GM18868 (cell line): Measurements from ENCODE around the gene CCDC138.

Source experiments
- ATAC-seq: cut with Tn5 transposase; IDR thresholded peaks from one replicate; pipeline ENCODE4 v1.9.1; 2021; ENCODE audit warnings: mild to moderate bottlenecking, moderate library complexity; ENCODE audit not compliant: unreplicated experiment

CCDC138 gene

GRCh38 chr2:108825736-108826135 is 39.2 kb downstream of the CCDC138 start:
- no peak for ATAC-seq

- no peak for ATAC-seq
These were observed 43.2 kb downstream of the CCDC138 start for GRCh38 chr2:108829578-108830310.

DNA sequence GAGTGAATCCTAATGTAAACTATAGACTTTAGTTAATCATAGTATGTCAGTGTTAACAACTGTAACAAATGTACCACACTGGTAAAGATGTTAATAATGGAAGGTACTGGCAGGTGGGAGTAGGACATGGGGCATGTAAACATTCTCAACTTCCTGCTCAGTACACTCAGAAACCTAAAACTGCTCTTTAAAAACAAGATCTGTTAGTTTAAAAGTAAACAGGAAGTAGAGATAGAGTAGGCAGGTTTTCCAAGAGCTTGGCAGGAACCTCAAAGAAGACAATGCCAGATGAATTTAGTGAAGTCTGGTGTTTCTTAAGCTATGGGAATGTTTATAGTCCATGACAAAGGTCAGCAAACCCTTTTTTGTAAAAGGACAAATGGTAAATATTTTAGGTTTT is 46.6 kb downstream of the CCDC138 start:
- no peak for ATAC-seq

DNA sequence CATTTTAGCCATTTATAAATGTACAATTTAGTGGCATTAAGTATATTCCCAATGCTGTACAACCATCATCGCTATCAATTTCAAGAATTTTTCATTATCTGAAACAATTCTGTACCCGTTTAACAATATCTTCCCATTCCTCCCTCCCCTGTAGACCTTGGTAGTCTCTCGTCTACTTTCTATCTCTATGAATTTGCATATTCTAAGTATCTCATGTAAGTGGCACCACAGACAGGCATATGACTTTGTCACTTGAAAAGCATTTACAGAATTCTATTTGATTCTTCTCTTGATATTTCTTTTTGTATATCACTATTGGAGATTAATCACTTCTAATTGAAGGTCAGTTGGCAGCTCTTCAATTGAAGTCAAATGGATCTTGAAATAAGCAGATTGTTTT is 48.0 kb downstream of the CCDC138 start:
- no peak for ATAC-seq

DNA sequence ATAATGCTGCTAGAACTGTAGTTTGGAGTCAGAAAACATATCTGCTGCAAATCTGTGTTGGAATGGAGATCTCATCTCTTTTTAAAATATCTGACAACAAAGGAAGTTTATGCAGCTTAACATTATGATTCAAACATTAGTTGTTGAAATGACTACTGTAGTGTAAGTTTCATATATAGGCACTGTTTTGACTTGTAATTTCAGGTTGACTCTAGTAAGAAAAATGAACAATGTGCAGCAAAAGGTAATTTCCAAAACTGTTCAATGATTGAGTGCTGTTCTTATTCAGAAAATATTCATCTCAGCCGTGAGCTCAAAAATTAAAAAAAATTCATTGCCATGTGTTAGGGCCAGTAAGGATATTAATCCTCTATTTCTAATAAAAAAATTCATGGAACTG is 48.5 kb downstream of the CCDC138 start:
- peak; percentile 52 for ATAC-seq

GRCh38 chr2:108837198-108837597 is 50.6 kb downstream of the CCDC138 start:
- ATAC-seq, result no peak

- ATAC-seq, result no peak
These were observed 54.9 kb downstream of the CCDC138 start for GRCh38 chr2:108841506-108841905.

GRCh38 chr2:108845923-108846322 is 59.4 kb downstream of the CCDC138 start:
- ATAC-seq, result no peak

- ATAC-seq, result no peak
These were observed 60.4 kb downstream of the CCDC138 start for GRCh38 chr2:108847000-108847399.

DNA sequence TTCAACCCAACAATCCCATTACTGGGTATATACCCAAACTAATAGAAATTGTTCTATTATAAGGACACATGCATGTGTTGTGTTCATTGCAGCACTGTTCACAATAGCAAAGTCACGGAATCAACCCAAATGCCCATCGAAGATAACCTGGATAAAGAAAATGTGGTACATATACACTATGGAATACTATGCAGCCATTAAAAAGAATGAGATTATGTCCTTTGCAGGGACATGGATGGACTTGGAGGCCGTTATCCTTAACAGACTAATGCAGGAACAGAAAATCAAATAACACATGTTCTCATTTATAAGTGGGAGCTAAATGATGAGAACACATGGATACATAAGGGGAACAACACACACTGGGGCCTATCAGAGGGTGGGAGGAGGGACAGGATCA is 65.8 kb downstream of the CCDC138 start:
- ATAC-seq, result no peak

DNA sequence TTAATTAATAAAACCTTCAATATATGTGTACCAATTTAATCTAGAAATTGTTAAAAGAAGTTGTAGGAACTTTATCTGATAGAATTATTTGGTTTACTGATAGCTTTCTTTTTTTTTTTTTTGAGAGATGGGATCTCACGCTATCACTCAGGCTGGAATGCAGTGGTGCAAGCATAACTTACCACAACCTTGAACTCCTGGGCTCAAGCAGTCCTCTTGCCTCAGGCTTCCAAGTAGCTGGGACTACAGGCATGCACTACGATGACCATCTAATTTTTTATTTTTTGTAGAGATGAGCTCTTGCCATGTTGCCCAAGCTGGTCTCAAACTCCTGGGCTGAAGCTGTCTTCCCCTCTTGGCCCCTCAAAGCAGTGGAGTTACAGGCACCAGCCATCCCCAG is 66.8 kb downstream of the CCDC138 start:
- no peak for ATAC-seq

GRCh38 chr2:108854484-108854883 is 67.9 kb downstream of the CCDC138 start:
- ATAC-seq, result no peak

- peak; percentile 65 for ATAC-seq
These were observed 68.6 kb downstream of the CCDC138 start for GRCh38 chr2:108855194-108855593.

GRCh38 chr2:108858894-108859293 is 72.3 kb downstream of the CCDC138 start:
- no peak for ATAC-seq

GRCh38 chr2:108866041-108866440 is 79.5 kb downstream of the CCDC138 start:
- no peak for ATAC-seq

DNA sequence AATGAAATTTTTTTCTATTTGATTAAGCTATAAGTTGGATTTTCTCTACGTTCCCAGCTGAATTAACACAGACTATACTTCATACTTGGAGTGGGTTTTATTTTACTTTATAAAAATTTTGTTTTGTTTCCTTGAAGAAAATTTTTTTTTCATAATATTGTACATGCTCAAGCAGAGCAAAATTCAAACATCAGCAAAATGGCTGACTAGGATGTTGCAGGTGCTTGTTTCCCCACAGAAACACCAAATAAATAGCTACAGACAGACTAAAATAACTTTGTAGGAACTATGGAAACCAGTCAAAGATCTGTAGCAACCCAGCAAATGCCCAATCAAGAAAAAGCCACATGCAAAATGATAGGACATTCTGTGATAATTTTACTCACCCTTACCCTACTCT is 82.3 kb downstream of the CCDC138 start:
- ATAC-seq, result no peak

DNA sequence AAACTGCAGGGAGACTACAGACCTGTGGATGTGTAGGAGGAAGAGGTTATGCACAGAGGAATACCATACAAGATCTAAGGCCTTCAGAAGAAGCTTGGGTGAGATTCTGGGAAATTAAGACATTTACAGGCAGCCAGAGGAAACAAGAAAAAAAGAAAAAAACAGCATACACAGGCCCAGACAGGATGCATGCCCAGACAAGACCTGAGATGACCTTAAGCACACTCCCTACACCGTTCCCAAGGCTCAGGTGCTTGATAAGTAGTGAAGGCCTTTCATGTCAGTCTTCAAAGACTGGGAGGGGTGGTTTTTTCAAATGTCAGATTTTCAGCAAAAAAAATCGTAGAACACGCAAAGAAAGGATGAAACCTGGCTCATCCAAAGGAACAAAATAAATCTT is 83.0 kb downstream of the CCDC138 start:
- ATAC-seq, result no peak

DNA sequence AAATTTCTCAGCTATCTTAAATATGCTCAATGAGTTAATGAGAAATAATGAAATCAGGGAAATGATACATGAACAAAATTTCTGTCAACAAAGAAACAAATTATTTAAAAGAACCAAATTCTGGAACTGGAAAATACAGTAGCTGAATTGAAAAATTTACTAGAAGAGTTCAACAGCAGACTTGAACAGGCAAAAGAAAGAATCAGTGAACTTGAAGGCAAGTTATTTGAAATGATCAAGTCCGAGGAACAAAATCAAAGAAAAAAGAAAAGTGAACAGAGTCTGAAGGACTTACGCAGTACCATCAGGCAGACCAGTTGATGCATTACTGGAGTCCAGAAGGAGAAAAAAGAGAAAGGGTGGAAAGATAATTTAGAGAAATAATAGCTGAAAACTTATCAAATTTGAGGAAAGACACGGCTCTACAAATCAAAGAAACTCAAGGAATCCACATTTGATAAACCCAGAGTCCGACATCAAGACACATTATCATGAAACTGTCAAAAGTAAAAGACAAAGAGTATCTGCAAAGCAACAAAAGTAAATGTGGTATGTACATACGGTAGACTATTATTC is 83.6 kb downstream of the CCDC138 start:
- ATAC-seq, result no peak

DNA sequence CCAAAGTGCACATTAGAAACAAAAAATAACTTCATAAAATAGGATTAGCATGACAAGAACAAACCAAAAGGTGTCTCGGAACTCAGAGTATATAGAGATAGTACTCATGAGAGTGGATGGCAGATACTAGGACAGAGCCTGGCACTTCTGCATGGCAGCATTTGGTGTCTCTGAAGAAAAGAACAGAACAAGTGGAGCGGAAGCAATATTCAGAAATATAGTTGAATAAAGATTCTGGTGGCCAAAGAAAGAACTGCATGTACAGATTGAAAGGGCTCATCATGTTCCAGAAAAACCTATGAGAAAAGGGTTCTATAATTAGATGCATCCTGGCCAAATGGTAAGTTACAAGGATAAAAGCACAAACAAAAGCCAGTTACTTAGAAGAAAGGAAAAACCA is 90.9 kb downstream of the CCDC138 start:
- ATAC-seq, result no peak

DNA sequence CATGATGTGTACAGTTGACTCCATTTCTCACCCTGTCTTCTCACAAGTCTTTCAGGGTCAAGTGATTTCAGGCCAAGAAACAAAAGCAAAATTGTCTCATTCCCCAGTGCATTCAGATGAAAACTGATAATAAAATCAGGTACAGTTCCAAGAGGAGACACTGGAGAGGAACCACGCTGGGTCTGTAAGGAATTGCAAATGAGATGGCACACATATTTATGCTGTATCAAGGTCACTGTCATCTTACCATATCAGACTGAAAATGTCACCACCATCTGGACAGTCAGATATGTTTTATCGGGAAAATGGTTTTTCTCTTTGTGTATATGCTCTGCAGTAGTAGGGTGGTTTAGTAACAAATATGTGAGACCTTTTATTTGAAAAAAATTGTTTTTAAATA is 91.7 kb downstream of the CCDC138 start:
- no peak for ATAC-seq

DNA sequence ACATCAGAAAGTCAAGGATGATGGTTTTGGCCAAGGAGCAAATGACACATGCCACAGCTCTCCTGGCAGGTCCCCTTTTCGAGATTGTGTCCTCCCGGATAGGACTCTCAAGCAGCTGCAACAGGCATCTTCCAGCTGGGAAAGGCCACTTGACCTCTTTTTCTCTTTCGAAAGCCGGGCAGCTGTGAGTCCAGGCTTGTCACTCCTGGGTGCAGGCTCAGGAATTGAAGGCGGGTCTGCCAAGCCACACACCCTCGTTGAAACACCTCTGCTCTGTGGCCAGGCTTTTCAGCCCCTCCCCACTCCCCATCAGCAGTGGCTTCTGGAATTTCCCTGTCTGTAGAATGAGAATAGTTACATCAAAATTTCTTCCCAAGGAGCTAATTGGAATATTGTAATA is 98.0 kb downstream of the CCDC138 start:
- no peak for ATAC-seq

DNA sequence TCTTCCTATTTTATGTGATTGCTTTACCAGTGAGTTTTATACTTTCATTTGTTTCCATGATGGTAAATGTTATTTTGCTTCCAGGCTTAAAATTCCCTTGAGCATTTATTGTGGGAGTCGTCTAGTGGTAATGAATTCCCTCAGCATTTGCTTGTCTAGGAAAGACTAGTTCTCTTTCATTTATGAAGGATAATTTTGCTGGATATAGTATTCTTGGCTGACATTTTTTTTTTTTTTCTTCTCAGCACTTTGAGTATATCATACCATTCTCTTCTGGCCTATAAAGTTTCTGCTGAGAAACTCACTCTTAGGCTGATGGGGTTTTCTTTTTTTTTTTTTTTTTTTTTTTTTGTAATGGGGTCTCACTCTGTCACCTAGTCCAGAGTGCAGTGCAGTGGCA is 103.3 kb downstream of the CCDC138 start:
- no peak for ATAC-seq

- no peak for ATAC-seq
These were observed 106.7 kb downstream of the CCDC138 start for GRCh38 chr2:108893277-108893676.
